ENCODE results near the gene MYL4.
"Not testable (repeated sequence)": the region's sequence is repeated elsewhere in the genome, so short reads cannot be mapped to it uniquely, and the experiment has no call there.

The MYL4 gene

DNA sequence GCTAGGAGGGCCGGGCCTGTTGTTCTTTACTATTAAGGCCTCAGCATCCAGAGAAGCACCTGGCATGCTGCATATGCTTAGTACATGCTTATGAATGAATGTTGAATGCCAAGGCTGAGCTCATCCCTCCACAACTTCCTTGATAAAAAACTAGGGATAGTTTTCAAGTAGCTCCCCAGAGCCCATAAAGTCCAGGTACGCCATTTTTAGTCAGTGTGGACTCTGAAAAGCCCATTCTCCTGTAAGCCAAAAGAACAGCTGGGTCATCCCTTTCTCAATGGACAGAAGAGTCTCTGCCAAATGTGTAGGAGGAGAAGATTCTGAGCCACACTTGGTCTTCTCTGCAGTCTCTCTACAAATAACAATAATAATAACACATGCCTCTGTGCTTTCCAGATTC, 35.5 kb downstream of the MYL4 start:
- DNase-seq = no peak

DNA sequence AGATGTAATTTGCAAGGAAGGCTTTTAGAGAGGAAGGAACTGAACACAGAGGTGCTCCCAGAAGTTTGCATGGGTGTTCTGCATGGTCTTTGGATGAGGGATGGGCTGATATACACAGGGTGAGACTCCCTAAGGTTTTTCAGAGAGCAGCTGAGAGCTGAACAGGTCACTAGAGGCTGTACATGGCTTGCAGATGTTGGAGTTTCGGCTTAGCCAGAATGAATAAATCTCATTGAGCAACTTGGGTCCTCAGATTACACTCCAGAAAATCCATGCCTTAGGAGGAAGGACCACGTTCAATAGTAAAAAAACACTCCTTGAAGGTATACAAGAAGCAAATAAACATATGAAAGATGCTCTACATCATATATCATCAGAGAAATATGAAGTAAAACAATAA, 37.0 kb downstream of the MYL4 start:
- no peak for DNase-seq

DNA sequence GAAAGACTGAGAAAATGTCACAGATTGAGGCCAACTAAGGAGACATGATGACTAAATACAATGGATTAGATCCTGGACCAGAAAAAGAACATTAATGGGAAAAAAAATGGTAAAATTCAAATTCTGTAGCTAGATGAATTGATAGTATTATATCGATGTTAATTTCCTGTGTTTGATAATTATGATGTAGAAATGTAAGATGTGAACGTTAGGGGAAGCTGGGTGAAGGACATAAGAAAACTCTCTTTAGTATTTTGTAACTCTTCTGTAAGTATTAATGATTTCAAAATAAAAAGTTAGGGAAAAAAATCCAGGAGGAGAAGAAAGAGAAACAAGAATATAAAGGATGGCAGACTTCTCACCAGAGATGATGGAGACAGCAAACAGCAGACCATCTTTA, 41.7 kb downstream of the MYL4 start:
- no peak for DNase-seq

DNA sequence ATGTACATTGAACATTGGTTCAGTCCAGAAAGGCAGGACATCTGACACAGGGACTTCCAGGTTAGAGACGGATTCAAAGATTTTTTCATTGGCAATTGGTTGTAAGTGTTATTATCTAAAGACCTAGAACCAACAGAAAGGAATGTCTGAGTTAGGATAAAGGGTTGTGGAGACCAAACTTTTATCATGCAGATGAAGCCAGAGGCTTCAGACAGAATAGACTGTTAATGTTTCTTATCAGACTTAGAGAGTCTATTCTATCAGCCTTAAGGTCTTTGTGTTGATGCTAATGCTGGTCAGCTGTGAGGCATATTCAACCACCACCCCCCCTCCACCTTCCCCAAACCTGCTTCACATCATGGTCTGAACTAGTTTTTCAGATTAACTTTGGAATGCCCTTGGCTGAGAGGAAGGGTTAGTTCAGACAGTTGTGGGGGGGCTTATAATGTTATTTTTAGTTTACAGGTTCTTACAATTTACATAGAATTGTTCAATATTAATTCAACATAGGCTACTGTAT, 42.3 kb downstream of the MYL4 start:
- DNase-seq = no peak

DNA sequence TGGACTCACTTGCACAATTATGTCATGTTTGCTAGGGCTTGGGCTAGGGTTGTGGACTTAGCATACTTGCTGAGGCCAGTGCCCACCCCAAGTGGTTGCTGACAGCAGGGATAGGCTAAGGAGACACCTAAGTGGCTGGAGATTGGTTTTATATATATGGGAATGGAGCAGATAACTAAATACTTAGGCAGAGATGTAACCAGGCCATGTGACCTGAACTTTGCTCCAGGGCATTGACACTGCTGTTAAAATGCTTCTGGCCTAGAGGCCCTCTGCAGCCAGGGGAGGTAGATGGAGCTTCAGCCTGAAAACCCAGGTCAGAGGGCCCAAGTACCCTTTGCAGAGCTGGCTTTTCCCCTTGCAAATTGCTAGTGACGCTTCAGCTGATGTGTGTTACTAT, 43.1 kb downstream of the MYL4 start:
- DNase-seq = no peak

DNA sequence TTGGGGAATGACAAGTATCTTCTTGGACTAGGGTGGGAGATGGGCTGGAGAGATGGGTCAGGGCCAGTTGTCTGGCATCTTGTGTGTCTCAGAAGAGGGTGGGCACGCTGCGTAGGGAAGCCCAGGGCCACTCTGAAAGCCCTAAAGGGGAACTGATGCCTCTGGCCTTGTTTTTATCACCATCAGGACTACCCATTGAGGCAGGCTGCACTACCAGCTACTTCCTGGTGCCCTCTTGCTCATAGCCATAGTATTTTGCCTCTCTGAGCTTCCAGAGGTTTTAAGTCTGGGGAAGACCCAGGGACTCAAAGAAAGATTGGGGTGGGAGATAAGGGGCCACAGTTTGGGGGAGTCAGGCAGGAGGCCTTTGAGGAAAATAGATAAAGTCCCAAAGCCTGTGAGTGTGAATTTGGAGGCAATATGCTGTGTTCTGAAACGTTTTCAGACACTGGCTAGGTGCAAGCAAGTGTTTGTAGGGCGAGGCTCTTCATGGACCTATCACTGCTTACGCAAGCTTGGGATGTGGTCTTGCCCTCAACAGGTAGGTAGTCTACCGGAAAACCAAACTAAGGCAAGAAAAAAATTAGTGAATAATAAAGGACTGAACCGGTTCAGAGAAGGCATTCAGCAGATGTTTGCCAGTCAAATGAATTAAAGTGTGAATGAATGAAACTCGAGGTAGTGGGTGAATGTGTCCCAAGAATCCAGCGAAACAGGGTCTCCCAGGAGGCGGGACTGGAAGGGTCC, 43.8 kb downstream of the MYL4 start:
- no peak for DNase-seq

DNA sequence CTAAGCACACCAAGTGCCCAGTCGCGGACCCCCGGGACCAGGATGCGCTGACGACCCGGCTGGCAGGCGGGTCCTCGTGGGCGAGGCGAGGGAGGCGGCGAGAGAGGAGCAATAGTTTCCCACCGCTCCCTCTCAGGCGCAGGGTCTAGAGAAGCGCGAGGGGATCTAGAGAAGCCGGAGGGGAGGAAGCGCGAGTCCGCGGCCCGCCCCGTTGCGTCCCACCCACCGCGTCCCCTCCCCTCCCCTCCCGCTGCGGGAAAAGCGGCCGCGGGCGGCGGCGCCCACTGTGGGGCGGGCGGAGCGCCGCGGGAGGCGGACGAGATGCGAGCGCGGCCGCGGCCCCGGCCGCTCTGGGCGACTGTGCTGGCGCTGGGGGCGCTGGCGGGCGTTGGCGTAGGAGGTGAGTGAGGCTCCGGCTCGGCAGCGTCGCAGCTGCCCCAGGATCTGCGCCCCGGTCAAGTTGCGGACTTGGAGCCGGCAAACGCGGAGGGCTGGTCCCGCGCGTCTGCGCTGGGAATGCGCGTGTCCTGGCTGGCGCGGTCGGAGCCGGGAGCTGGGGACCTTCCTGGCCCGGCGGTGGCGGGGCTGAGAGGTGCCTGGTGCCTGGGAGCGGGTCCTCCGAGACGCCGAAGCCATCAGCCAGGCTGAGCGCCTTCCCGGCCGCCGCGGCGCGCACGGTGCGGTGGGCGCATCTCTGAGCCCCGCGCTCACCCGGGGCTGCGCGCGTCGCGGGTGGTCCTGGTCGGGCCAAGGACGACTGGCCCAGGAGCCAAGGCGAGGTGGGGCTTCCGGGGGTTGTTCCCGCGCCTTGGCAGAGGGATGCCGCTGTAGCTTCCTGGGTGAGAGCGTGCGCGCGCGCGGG, 44.6 kb downstream of the MYL4 start, which contains the start of gene ITGB3:
Gene ITGB3 (plus strand): TSS at position 287 of the 862 bp plus-strand sequence. CDS start 35 bp downstream, at position 322.
- DNase-seq = peak; percentile 19 to 51

DNA sequence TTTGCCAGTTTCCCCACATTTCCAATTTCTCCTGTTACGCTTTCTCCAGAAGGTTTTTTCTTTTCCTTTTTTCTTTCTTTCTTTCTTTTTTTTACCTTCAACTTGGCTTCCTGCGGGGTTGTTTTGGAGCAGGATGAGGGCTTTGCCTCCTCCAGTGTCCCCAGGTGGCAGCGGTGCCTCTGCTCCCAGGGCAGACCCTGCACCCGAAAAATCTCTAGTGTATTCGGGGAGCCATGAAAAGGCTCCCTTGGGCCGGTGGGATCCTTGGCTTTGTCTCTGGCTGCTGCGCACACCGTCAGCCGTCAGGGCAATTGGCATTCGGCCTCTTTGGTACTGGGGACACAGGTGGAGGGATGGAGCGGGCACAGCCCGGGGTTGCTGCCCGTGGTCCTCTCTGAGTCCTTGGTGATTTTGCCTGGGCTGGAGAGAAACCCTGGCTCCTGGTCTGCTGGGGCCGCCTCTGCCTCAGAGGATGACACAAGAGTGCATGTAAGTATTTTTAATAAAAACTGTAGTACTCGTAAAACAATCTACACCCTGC, 45.3 kb downstream of the MYL4 start:
- DNase-seq = no peak

DNA sequence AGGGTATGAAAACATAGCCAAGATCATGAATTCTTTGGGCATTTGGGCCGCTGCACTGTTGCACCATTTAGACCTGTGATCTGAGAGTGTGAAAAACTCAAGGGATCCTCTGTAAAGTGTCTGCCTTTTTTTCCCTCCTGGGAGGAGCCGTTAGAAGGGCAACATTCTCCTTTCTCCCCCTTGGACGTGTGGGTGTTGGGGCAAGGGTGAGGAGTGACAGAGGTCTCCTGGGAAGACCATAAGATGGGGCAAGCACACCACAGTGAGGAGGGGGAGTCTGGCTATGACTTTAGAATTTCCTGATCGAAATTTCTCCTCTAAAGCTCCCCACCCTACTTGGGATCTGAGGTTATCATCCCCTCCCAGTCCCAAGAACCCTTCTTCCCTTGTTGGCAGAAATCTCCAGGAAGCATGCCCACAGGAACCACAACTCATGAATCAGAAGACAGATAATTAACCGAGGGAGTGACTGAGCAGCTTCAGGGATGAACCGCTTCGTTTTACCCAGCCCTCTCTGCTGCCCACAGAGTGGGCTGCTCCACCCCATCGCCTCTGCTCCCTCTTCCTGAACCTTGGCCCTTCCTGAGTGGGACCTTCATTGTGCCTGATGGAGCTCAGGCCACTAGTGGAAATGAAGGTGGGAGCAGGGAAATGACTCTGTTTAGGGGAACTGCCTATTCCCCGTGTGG, 48.6 kb downstream of the MYL4 start:
- peak; percentile 18 to 47 for DNase-seq

DNA sequence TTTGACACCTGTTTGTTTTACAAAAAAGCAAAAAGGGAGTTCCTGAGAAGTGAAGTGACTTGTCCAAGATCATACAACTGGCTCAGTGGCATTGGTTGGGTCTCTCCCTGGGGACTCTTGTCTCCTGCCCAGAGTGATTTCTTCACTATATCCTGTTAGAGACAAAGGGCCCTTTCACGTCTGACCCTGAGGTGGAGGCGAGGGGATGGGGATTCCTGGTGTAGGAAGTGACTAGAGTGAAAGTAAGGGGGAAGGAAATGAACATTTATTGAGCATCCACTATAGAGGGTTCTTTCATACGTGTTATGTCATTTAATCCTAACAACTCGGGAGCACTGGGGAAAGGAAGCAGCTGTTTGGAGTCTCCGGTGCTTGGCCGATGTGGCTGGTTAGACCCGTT, 53.4 kb downstream of the MYL4 start:
- no peak for DNase-seq

DNA sequence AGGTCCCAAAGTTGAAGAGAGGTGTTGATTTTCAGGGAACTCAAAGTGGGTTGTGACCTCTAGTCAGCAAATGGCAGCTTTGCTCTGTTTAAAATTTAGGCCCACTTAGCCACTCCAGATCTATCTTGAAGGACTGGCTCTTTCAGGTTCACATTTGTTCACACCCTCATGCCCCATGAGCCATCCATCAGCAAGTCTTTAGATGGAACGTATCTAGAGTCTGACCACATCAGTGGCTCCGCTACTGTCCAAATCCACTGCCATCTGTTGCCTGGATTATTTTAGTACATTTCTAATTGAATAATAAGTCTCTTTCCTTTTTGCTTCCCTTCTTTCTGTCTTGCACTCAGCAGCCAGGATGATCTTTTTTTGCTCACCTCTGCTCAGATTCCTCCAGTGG, 55.0 kb downstream of the MYL4 start:
- no peak for DNase-seq

DNA sequence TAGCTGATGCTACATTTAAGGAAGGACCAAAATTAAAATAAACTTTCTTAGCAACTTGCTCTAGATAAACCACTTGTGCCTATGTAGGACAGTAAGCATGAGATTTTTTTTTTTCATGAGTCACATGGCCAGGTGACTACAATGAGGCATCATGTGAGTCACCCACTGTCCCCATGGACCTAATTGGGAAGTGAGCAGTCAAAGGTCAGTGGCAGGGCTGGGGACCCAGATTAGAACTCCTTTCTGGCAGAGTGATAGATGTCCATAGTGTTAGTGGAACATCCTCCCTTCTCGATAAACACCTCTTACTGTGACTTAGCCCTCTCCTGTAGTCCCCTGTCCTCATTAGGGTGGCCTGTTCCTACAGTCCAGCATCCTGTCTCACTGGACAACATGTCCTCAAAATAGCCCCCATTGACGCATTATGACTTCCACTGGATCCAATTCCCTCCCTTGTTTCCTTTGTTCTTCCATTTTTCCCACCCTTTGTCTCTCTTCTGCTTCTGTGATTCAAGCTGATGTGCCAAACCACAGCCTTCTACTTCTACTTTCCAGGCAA, 56.9 kb downstream of the MYL4 start:
- peak; percentile 52 to 68 for DNase-seq

DNA sequence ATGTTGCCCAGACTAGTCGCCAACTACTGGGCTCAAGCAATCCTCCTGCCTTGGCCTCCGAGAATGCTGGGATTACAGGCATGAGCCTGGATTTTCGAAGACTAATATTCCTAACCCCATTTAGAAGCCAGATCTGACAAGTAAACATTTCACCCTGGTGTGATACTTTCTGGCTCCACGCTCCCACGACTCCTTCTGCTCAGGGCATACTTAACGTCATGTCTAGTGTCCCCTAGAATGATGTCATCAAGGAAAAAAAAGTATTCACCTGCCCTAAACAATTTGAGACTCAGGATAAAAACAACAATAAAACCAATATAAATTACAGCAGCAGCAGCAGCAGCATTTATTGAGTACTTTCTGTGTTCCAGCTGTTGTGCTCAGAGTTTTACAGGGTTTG, 57.6 kb downstream of the MYL4 start:
- DNase-seq = no peak

DNA sequence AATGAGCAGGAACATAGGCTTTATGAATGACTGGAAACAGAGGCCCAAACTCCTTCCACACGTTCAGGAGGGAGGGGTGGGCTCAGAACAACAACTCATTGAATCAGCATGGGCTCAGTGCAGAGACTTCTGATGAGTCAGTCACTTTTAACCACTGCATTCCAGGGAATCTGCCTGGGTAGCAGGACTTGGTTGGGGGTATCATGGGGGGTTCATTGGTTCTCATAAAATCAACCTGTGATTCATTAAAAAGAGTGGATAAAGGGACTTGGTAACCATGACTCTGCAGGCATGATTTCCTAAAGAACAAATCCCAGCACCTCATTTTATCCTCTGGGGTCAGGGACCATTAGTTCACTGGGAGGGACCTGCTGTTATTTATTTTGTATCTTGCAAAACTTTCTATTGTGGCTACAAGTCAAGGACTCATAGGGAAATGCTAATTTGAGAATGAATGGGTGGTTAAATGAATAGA, 58.2 kb downstream of the MYL4 start:
- DNase-seq = no peak

DNA sequence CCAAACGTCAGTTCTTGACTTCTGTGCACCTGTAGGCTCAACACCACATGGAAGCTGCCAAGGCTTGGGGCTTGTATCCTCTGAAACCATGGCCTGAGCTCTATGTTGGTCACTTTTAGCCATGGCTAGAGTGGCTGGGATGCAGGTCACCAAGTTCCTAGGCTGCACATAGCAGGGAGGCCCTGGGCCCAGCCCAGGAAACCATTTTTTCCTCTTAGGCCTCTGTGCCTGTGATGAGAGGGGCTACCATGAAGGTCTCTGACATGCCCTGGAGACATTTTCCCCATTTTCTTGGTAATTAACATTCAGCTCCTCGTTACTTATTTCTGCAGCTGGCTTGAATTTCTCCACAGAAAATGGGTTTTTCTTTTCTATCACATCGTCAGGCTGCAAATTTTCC, 59.8 kb downstream of the MYL4 start:
- DNase-seq = not testable (repeated sequence)

DNA sequence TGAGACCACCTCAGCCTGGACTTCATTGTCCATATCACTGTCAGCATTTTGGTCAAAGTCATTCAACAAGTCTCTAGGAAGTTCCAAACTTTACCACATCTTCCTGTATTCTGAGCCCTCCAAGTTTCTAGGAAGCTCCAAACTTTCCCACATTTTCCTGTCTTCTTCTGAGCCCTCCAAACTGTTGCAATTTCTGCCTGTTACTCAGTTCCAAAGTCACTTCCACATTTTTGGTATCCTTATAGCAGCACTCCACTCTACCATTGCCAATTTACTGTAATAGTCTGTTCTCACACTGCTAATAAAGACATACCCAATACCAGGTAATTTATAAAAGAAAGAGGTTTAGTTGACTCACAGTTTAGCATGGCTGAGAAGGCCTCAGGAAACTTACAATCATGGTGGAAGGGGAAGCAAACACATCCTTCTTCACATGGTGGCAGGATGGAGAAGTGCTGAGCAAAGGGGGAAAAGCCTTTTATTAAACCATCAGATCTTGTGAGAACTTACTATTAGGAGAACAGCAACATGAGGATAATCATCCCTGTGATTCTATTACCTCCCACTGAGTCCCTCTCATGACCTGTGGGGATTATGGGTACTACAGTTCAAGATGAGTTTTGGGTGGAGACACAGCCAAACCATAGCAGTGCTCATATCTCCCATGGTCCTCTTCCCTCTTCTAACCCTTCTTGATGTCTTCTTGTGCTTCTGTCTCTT, 60.6 kb downstream of the MYL4 start:
- DNase-seq = not testable (repeated sequence)

DNA sequence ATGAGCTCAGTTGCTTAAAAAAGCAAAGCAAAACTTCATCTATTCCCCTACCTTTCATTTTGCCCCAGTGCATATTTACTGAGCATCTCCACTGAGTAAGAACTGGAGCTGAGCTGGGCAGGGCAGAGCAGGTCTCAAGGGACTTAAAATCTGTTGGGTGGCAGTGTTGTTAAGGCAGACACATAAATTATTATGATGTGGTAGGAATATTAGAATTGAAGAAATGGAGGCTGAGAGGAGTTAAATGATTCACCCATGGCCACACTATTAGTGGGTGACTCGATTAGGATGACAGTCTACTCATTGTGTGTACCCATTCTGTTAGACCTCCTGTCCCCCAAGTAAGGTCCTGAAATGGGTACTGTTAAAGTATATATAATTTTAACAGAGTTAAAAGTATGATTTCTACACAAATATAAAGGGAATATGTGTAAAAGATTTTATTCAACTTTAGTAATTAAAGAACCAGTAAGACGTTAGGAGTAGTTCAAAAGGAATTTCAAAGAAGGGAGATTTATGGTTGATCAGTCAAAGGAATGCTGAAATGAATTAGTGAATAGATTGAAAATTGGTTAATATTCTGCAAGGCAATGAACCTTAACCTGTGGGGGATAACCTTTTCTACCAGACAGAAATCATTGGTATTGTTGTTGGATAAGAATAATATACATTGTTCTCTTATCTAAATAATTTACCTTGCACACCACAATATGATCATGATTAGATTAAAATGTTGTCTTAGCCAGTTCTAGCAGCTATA, 62.0 kb downstream of the MYL4 start:
- DNase-seq = no peak

DNA sequence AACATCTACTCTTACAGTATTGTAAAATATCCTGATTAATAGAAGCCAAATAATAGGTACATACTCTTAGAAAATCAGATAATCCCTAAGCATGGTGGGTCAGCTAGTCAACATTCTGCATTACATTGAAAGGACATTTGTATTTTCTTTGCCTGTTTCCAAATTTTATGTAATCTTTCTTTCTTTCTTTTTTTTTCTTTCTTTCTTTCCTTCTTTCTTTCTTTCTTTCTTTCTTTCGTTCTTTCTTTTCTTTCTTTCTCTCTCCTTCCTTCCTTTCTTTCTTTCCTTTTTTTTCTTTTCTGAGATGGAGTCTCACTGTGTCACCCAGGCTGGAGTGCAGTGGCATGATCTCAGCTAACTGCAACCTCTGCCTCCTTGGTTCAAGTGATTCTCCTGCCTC, 63.3 kb downstream of the MYL4 start:
- DNase-seq = no peak

DNA sequence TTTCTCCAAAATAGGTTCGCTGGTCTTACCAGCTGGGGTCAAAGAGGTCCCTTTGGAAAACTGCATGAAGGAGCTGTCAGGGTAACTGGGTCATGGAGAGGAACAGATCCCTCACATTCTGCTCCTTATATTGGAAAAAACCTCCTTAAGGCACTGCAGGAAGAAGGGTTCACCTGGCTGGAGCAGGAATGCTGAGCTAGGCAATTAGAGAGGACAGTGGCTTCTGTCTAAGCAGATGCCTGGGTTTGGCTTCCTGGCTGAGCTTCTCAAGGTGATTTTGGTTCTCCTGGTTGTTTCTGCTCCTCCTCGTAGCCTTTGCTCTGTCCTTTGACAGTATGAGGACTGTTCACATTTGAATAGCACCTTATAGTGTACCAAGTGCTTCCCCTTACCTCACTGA, 64.1 kb downstream of the MYL4 start:
- no peak for DNase-seq

Data from inflammatory macrophage (primary cell).